H9 (cell line): ENCODE measurements around the gene ARID4A. TPM values are rescaled to one million over a fixed set of nuclear protein-coding genes. Genes with fewer than 3 reads are reported as not detected.

ENCODE experiments used
- DNase-seq: peaks from one replicate; pipeline ENCODE4 v3.0.0-alpha.2; 2017
- H2AFZ ChIP-seq: one replicate; pipeline ENCODE4 v1.6.1; 2013; ENCODE audit warnings: mild to moderate bottlenecking, low read length, control low read depth, moderate library complexity
- H2AK5ac ChIP-seq: 2 replicates; pipeline ENCODE4 v1.6.1; 2013; ENCODE audit warnings: low read length, control low read depth, mixed read lengths; ENCODE audit not compliant: insufficient read length
- H2BK120ac ChIP-seq: one replicate; pipeline ENCODE4 v1.6.1; 2013; ENCODE audit warnings: low read depth, mild to moderate bottlenecking, low read length, control low read depth, inconsistent platforms; ENCODE audit not compliant: poor library complexity, severe bottlenecking
- H2BK12ac ChIP-seq: 2 replicates; pipeline ENCODE4 v1.6.1; 2013; ENCODE audit warnings: low read length, control low read depth, mixed read lengths, low read depth; ENCODE audit not compliant: insufficient read length
- H2BK15ac ChIP-seq: 2 replicates; pipeline ENCODE4 v1.6.1; 2013; ENCODE audit warnings: low read depth, low read length, control low read depth
- H2BK20ac ChIP-seq: one replicate; pipeline ENCODE4 v1.6.1; 2013; ENCODE audit warnings: low read depth, mild to moderate bottlenecking, low read length, control low read depth, inconsistent platforms; ENCODE audit not compliant: poor library complexity, severe bottlenecking
- H2BK5ac ChIP-seq: 2 replicates; pipeline ENCODE4 v1.6.1; 2013; ENCODE audit warnings: low read length, control low read depth, mixed read lengths; ENCODE audit not compliant: insufficient read length
- H3K14ac ChIP-seq: 2 replicates; pipeline ENCODE4 v1.6.1; 2013; ENCODE audit warnings: low read length, control low read depth; ENCODE audit not compliant: insufficient read depth
- H3K18ac ChIP-seq: 2 replicates; pipeline ENCODE4 v1.6.1; 2013; ENCODE audit warnings: low read depth, mild to moderate bottlenecking, mixed read lengths, low read length, control low read depth; ENCODE audit not compliant: insufficient read length
- H3K23ac ChIP-seq: 2 replicates; pipeline ENCODE4 v1.6.1; 2013; ENCODE audit warnings: low read length, control low read depth, mixed read lengths, low read depth; ENCODE audit not compliant: insufficient read length
- H3K23me2 ChIP-seq: 2 replicates; pipeline ENCODE4 v1.6.1; 2013; ENCODE audit warnings: low read depth, mild to moderate bottlenecking, mixed read lengths, low read length, control low read depth; ENCODE audit not compliant: insufficient read length, poor library complexity, severe bottlenecking
- H3K27ac ChIP-seq: 2 replicates; pipeline ENCODE4 v1.5.1; 2013; ENCODE audit warnings: low read length, control low read depth, mixed read lengths, low read depth; ENCODE audit not compliant: insufficient read length
- H3K27me3 ChIP-seq: 2 replicates; pipeline ENCODE4 v1.6.1; 2013; ENCODE audit warnings: low read length, control low read depth, inconsistent platforms; ENCODE audit not compliant: insufficient read depth
- H3K4ac ChIP-seq: 2 replicates; pipeline ENCODE4 v1.6.1; 2013; ENCODE audit warnings: low read depth, mild to moderate bottlenecking, control low read depth, inconsistent platforms, low read length, moderate library complexity
- H3K4me1 ChIP-seq: 2 replicates; pipeline ENCODE4 v1.6.1; 2013; ENCODE audit warnings: low read length, control low read depth, inconsistent platforms; ENCODE audit not compliant: insufficient read depth
- H3K4me2 ChIP-seq: 2 replicates; pipeline ENCODE4 v1.6.1; 2013; ENCODE audit warnings: low read length, control low read depth, mixed read lengths; ENCODE audit not compliant: insufficient read length, insufficient read depth
- H3K56ac ChIP-seq: 2 replicates; pipeline ENCODE4 v1.6.1; 2013; ENCODE audit warnings: low read depth, mild to moderate bottlenecking, mixed read lengths, low read length, control low read depth; ENCODE audit not compliant: insufficient read length
- H3K79me1 ChIP-seq: 2 replicates; pipeline ENCODE4 v1.6.1; 2013; ENCODE audit warnings: low read depth, mild to moderate bottlenecking, moderate library complexity, low read length, control low read depth, inconsistent platforms; ENCODE audit not compliant: insufficient read depth, poor library complexity, severe bottlenecking
- H3K79me2 ChIP-seq: 2 replicates; pipeline ENCODE4 v1.6.1; 2013; ENCODE audit warnings: low read length, control low read depth, inconsistent platforms; ENCODE audit not compliant: insufficient read depth
- H3K9ac ChIP-seq: 2 replicates; pipeline ENCODE4 v1.6.1; 2013; ENCODE audit warnings: low read length, control low read depth, mixed read lengths; ENCODE audit not compliant: insufficient read length; ENCODE audit errors: extremely low read depth
- H3K9me3 ChIP-seq: one replicate; pipeline ENCODE4 v1.6.1; 2013; ENCODE audit warnings: low read depth, low read length, inconsistent platforms; ENCODE audit not compliant: control insufficient read depth
- H3T11ph ChIP-seq: one replicate; pipeline ENCODE4 v1.6.1; 2013; ENCODE audit warnings: mild to moderate bottlenecking, low read length, control low read depth, inconsistent platforms
- H4K20me1 ChIP-seq: one replicate; pipeline ENCODE4 v1.6.1; 2013; ENCODE audit not compliant: control insufficient read depth, insufficient read length, insufficient read depth
- H4K5ac ChIP-seq: 2 replicates; pipeline ENCODE4 v1.6.1; 2013; ENCODE audit warnings: low read depth, mild to moderate bottlenecking, mixed read lengths, low read length, control low read depth; ENCODE audit not compliant: insufficient read length
- H4K8ac ChIP-seq: replicated peaks from 2 replicates; pipeline ENCODE4 v1.6.1; 2013; ENCODE audit warnings: low read length, control low read depth, mixed read lengths, low read depth; ENCODE audit not compliant: insufficient read length
- H4K91ac ChIP-seq: 2 replicates; pipeline ENCODE4 v1.6.1; 2013; ENCODE audit warnings: low read depth, mild to moderate bottlenecking, moderate library complexity, mixed read lengths, low read length, control low read depth; ENCODE audit not compliant: insufficient read length
- H3K27ac Mint-ChIP-seq, 3 experiments: 2 replicates in 2 of 3; 3 replicates in 1 of 3; pipeline ENCODE4 v1.8.0; 2020 to 2021; ENCODE audit warnings: mixed read lengths in 3 of 3, mild to moderate bottlenecking in 1 of 3, moderate library complexity in 1 of 3
- H3K27me3 Mint-ChIP-seq: 2 replicates; pipeline ENCODE4 v1.8.0; 2021; ENCODE audit warnings: low read depth, mild to moderate bottlenecking, moderate library complexity, mixed read lengths
- H3K36me3 Mint-ChIP-seq, 3 experiments: 2 replicates in 2 of 3; 3 replicates in 1 of 3; pipeline ENCODE4 v1.8.0; 2020 to 2021; ENCODE audit warnings: low read depth in 3 of 3, mixed read lengths in 3 of 3; ENCODE audit not compliant: insufficient read depth in 1 of 3
- H3K4me1 Mint-ChIP-seq, 2 experiments: 2 replicates each; pipeline ENCODE4 v1.8.0; 2020; ENCODE audit warnings: mixed read lengths in 2 of 2
- H3K4me3 Mint-ChIP-seq, 2 experiments: 2 replicates in 1 of 2; 3 replicates in 1 of 2; pipeline ENCODE4 v1.8.0; 2020 to 2021; ENCODE audit warnings: mild to moderate bottlenecking in 2 of 2, mixed read lengths in 2 of 2, moderate library complexity in 1 of 2
- H3K9me3 Mint-ChIP-seq, 2 experiments: 2 replicates in 1 of 2; 3 replicates in 1 of 2; pipeline ENCODE4 v1.8.0; 2020; ENCODE audit warnings: mild to moderate bottlenecking in 2 of 2, mixed read lengths in 2 of 2, moderate library complexity in 1 of 2
- WGBS: extraction: QIAGEN DNeasy Blood & Tissue Kit; methylation state at CpG from one replicate; pipeline ENCODE4 v1.1.7; 2013; ENCODE audit warnings: missing lambda C conversion rate, low lambda C conversion rate, mixed read lengths; ENCODE audit not compliant: insufficient read length; ENCODE audit errors: extremely low coverage; 5-methylcytosine and 5-hydroxymethylcytosine counted together
- total RNA-seq: library from RNA; stranded (reverse); gene quantifications from 2 replicates; pipeline ENCODE4 v1.2.1, GENCODE V29; 2021
- TF ChIP-seq, protein P1 (sequence below): fragments of 200-600 bp; sonication (generic); conservative IDR thresholded peaks from 3 replicates; pipeline ENCODE4 v1.8.0; 2021; ENCODE audit warnings: antibody characterized with exemption, mild to moderate bottlenecking

ARID4A gene
- total RNA-seq, 1 experiment from 2014 or later, result 13.2 TPM

DNA sequence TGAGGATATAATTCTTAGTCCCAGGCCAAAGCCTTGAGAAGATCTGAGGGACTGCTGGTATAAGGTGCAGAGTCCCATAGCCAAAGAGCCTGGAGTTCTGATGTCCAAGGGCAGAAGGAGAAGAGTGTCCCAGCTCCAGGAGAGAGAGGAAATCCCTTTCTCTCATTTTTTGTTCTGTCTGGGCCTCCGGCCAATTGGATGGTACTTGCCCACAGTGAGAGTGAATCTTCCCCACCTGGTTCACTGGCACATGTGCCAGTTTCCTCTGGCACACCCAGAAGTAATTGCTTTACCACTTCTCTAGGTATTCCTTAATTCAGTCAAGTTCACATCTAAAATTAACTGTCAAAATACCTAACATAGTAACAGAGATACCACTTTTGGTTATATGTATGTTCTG, 15.3 kb downstream of the ARID4A start:
- no peaks in the 10 kb centered on the region for H3K27me3 Mint-ChIP-seq
- no peaks in the 10 kb centered on the region for H3K4me1 ChIP-seq
- H3K4me1 Mint-ChIP-seq, result no peaks in the 10 kb centered on the region
- H2BK12ac ChIP-seq, result no peak overlapping the region
- peaks cover 8 to 22% (median 16%) of the 10 kb centered on the region in 3 experiments; a peak in 6 of 7 replicates for H3K36me3 Mint-ChIP-seq
- H3K79me1 ChIP-seq, result no peaks in the 10 kb centered on the region
- H3K23ac ChIP-seq, result no peak overlapping the region
- no peak overlapping the region for H2AFZ ChIP-seq
- H3K27ac Mint-ChIP-seq, result no peak overlapping the region
- H3K9me3 Mint-ChIP-seq, result no peaks in the 10 kb centered on the region
- no peaks in the 10 kb centered on the region for H3K23me2 ChIP-seq
- H3K4me3 Mint-ChIP-seq, result no peak overlapping the region
- H3K56ac ChIP-seq, result no peak overlapping the region
- TF ChIP-seq, protein P1, sequence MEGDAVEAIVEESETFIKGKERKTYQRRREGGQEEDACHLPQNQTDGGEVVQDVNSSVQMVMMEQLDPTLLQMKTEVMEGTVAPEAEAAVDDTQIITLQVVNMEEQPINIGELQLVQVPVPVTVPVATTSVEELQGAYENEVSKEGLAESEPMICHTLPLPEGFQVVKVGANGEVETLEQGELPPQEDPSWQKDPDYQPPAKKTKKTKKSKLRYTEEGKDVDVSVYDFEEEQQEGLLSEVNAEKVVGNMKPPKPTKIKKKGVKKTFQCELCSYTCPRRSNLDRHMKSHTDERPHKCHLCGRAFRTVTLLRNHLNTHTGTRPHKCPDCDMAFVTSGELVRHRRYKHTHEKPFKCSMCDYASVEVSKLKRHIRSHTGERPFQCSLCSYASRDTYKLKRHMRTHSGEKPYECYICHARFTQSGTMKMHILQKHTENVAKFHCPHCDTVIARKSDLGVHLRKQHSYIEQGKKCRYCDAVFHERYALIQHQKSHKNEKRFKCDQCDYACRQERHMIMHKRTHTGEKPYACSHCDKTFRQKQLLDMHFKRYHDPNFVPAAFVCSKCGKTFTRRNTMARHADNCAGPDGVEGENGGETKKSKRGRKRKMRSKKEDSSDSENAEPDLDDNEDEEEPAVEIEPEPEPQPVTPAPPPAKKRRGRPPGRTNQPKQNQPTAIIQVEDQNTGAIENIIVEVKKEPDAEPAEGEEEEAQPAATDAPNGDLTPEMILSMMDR, result no peak
- no peak overlapping the region for H2AK5ac ChIP-seq
- no peaks in the 10 kb centered on the region for H3K79me2 ChIP-seq
- WGBS, result no CpG with 5 or more reads among the region's 1 CpG
- no peaks in the 10 kb centered on the region for H3K27me3 ChIP-seq
- H4K20me1 ChIP-seq, result no peaks in the 10 kb centered on the region
- H3K14ac ChIP-seq, result no peak overlapping the region
- H2BK5ac ChIP-seq, result no peak overlapping the region
- no peak overlapping the region for H4K91ac ChIP-seq
- H3K9me3 ChIP-seq, result no peaks in the 10 kb centered on the region
- no peak overlapping the region for H2BK20ac ChIP-seq
- H3T11ph ChIP-seq, result no peak overlapping the region
- no peak overlapping the region for H3K27ac ChIP-seq
- H4K5ac ChIP-seq, result no peak overlapping the region
- H2BK120ac ChIP-seq, result no peak overlapping the region
- H3K18ac ChIP-seq, result no peak overlapping the region
- H3K9ac ChIP-seq, result no peak overlapping the region
- DNase-seq, result no peak
- no peak overlapping the region for H3K4ac ChIP-seq
- no peak overlapping the region for H4K8ac ChIP-seq
- H2BK15ac ChIP-seq, result no peak overlapping the region
- no peak overlapping the region for H3K4me2 ChIP-seq
